ENCODE results near the gene EYA3. TPM values are rescaled to one million over a fixed set of nuclear protein-coding genes. Genes with fewer than 3 reads are reported as not detected.

EYA3 gene
- total RNA-seq, 4 donors from 2014 or later, result 8.4 to 14.5 (median 9.6) TPM

- 67 to 74% methylated on average over 4 to 5 of the region's 5 CpGs for WGBS, 2 donors (ENCODE audit: low coverage in 1 of 2)
These were observed 30.4 kb upstream of the EYA3 start for GRCh38 chr1:28118640-28119307.

DNA sequence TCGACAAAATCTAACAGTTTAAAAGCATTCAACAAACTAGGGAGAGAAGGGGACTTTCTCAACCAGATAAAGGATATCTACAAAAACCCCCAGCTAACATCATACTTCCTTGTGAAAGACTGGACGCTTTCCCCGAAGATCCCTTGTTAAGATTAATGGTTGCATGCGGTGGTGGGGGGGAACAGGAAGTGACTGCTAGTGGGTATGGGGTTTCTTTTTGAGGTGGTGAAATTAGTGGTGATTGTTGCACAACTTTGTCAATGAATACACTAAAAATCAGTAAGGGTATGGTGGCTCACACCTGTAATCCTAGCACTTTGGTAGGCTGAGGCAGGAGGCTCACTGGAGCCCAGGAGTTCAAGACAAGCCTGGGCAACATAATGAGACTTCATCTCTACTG lies 26.9 kb upstream of the EYA3 start:
- Histone ChIP-seq H3K9me3 (no peaks in the 10 kb centered on the region), H3K27me3 (no peaks in the 10 kb centered on the region), H3K36me3 (no peaks in the 10 kb centered on the region), H3K4me1 (no peaks in the 10 kb centered on the region), H3K27ac (no peak overlapping the region), H3K4me3 (no peak overlapping the region)
- TF ChIP-seq CTCF (IDR thresholded peaks at IDR 0.05), result no peak
- TF ChIP-seq POLR2A (IDR thresholded peaks at IDR 0.05), result no peak
- no peak for TF ChIP-seq POLR2AphosphoS5 (IDR thresholded peaks at IDR 0.05)
- no peak for TF ChIP-seq EP300 (IDR thresholded peaks at IDR 0.05)
- WGBS, 2 donors (ENCODE audit: low coverage in 1 of 2), result 43 to 50% methylated on average over 4 of the region's 4 CpGs
- no peak for ATAC-seq

More at GRCh38 chr1:28118640-28119307, 30.4 kb upstream of the EYA3 start:
- Histone ChIP-seq H3K27ac (no peak overlapping the region), H3K36me3 (no peaks in the 10 kb centered on the region), H3K9me3 (no peaks in the 10 kb centered on the region), H3K4me1 (no peaks in the 10 kb centered on the region), H3K4me3 (no peak overlapping the region), H3K27me3 (peaks cover 3% of the 10 kb centered on the region)
- no peak for ATAC-seq
- no peak for TF ChIP-seq POLR2A (IDR thresholded peaks at IDR 0.05)
- TF ChIP-seq EP300 (IDR thresholded peaks at IDR 0.05), result no peak
- TF ChIP-seq POLR2AphosphoS5 (IDR thresholded peaks at IDR 0.05), result no peak
- no peak for TF ChIP-seq CTCF (IDR thresholded peaks at IDR 0.05)

DNA sequence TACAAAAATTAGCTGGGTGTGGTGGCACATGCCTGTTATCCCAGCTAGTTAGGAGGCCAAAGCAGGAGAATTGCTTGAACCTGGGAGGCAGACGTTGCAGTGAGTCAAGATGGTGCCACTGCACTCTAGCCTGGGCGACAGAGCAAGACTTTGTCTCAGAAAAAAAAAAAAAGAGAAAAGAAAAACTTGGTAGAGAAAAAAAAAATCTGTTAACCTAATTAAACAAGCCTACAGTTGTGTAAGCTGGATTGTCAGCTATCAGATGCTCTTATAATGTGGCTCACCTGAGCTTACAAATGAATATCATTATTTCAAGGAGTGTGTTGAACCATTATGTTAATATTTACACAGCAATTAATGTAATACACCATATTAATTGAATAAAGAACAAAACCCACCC lies 26.4 kb upstream of the EYA3 start:
- no peaks in the 10 kb centered on the region for H3K36me3 ChIP-seq
- no peak for ATAC-seq
- H3K4me1 ChIP-seq, result no peaks in the 10 kb centered on the region
- H3K27ac ChIP-seq, result no peak overlapping the region
- H3K27me3 ChIP-seq, result no peaks in the 10 kb centered on the region
- WGBS, 2 donors (ENCODE audit: low coverage in 1 of 2), result 67 to 80% methylated on average over 1 to 2 of the region's 2 CpGs
- H3K4me3 ChIP-seq, result no peak overlapping the region
- TF ChIP-seq EP300 (IDR thresholded peaks at IDR 0.05) (no peak), POLR2AphosphoS5 (IDR thresholded peaks at IDR 0.05) (no peak), POLR2A (IDR thresholded peaks at IDR 0.05) (no peak), CTCF (IDR thresholded peaks at IDR 0.05) (no peak)
- H3K9me3 ChIP-seq, result no peaks in the 10 kb centered on the region

DNA sequence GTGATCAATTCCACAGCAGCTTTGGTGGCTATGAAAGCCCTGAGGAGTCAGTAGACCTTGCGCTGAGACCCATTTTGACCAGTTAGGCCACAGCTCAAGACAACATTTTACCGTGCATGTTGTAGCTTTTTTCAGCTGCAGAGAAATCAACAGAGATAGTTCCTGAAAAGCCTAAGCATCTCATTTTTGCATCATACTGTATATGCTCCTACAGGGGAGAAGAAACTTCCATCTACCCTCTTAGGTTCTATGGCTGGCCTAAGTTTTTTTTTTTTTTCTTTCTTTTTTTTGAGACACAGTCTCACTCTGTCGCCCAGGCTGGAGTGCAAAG lies 24.8 kb upstream of the EYA3 start:
- no peak for ATAC-seq
- 83 to 100% methylated on average over 1 to 3 of the region's 3 CpGs for WGBS, 2 donors (ENCODE audit: low coverage in 1 of 2)
- Histone ChIP-seq H3K36me3 (no peaks in the 10 kb centered on the region), H3K9me3 (no peaks in the 10 kb centered on the region), H3K27ac (no peak overlapping the region), H3K4me3 (no peak overlapping the region), H3K27me3 (no peaks in the 10 kb centered on the region), H3K4me1 (no peaks in the 10 kb centered on the region)
- TF ChIP-seq CTCF (IDR thresholded peaks at IDR 0.05), result no peak
- no peak for TF ChIP-seq POLR2AphosphoS5 (IDR thresholded peaks at IDR 0.05)
- TF ChIP-seq POLR2A (IDR thresholded peaks at IDR 0.05), result no peak
- no peak for TF ChIP-seq EP300 (IDR thresholded peaks at IDR 0.05)

Measured in gastroesophageal sphincter (tissue), 4 donors.